C4-2B (cell line): ENCODE data around the gene KCNIP4.

Source experiments
- ZFX ChIP-seq: fragments of 450-650 bp; IDR thresholded peaks from 2 replicates; pipeline ENCODE4 v1.6.1; 2017
- TF ChIP-seq, protein P1 (sequence below): fragments of 450-650 bp; conservative IDR thresholded peaks from 2 replicates; pipeline ENCODE4 v1.5.1; 2017; ENCODE audit warnings: mild to moderate bottlenecking

- TF ChIP-seq, protein P1, sequence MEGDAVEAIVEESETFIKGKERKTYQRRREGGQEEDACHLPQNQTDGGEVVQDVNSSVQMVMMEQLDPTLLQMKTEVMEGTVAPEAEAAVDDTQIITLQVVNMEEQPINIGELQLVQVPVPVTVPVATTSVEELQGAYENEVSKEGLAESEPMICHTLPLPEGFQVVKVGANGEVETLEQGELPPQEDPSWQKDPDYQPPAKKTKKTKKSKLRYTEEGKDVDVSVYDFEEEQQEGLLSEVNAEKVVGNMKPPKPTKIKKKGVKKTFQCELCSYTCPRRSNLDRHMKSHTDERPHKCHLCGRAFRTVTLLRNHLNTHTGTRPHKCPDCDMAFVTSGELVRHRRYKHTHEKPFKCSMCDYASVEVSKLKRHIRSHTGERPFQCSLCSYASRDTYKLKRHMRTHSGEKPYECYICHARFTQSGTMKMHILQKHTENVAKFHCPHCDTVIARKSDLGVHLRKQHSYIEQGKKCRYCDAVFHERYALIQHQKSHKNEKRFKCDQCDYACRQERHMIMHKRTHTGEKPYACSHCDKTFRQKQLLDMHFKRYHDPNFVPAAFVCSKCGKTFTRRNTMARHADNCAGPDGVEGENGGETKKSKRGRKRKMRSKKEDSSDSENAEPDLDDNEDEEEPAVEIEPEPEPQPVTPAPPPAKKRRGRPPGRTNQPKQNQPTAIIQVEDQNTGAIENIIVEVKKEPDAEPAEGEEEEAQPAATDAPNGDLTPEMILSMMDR, result no peak
- TF ChIP-seq ZFX, result no peak
Observed at GRCh38 chr4:20752641-20753040, 1195.9 kb downstream of the KCNIP4 start.
